Endothelial cell (in vitro differentiated cells): ENCODE measurements around the gene GHRL. TPM values are rescaled to one million over a fixed set of nuclear protein-coding genes. Genes with fewer than 3 reads are reported as not detected.
A peak's percentile ranks its signal among the peaks of the same experiment; 100 is the strongest.
"Not testable (repeated sequence)": the region's sequence is repeated elsewhere in the genome, so short reads cannot be mapped to it uniquely, and the experiment has no call there.

Experiments
- DNase-seq: peaks from one replicate; pipeline ENCODE4 v3.0.0; 2021; ENCODE audit warnings: low spot score
- H3K27ac Mint-ChIP-seq: one replicate; pipeline ENCODE4 v1.8.0; 2021; ENCODE audit warnings: mixed read lengths, inconsistent platforms; ENCODE audit not compliant: unreplicated experiment
- H3K27me3 Mint-ChIP-seq: one replicate; pipeline ENCODE4 v1.8.0; 2021; ENCODE audit warnings: mild to moderate bottlenecking, moderate library complexity, mixed read lengths, inconsistent platforms; ENCODE audit not compliant: unreplicated experiment
- H3K36me3 Mint-ChIP-seq: one replicate; pipeline ENCODE4 v1.8.0; 2021; ENCODE audit warnings: mild to moderate bottlenecking, low read depth, mixed read lengths, inconsistent platforms; ENCODE audit not compliant: unreplicated experiment
- H3K4me1 Mint-ChIP-seq: one replicate; pipeline ENCODE4 v1.8.0; 2021; ENCODE audit warnings: mild to moderate bottlenecking, mixed read lengths, inconsistent platforms; ENCODE audit not compliant: unreplicated experiment
- H3K4me3 Mint-ChIP-seq: one replicate; pipeline ENCODE4 v1.8.0; 2021; ENCODE audit warnings: mild to moderate bottlenecking, mixed read lengths, inconsistent platforms; ENCODE audit not compliant: unreplicated experiment
- H3K9me3 Mint-ChIP-seq: one replicate; pipeline ENCODE4 v1.8.0; 2021; ENCODE audit warnings: mixed read lengths, inconsistent platforms; ENCODE audit not compliant: unreplicated experiment
- CTCF ChIP-seq: fragments of 200-600 bp; sonication (generic); IDR thresholded peaks from one replicate; pipeline ENCODE4 v1.5.0; 2021; ENCODE audit warnings: antibody characterized with exemption; ENCODE audit not compliant: unreplicated experiment
- total RNA-seq: library from RNA; stranded (reverse); fragmentation: NEBNext Ultra II Directional; extraction: Animal tissue kit (Norgen Biotek cat#: 25700); gene quantifications from one replicate; pipeline ENCODE4 v1.2.1, GENCODE V29; 2021; ENCODE audit not compliant: unreplicated experiment

The GHRL gene
- total RNA-seq, 1 donor from 2014 or later: 0.62 TPM

- no peak for TF ChIP-seq CTCF
- Mint-ChIP-seq H3K27ac (peak overlapping the region; percentile 52), H3K9me3 (no peaks in the 10 kb centered on the region), H3K36me3 (peaks cover 82% of the 10 kb centered on the region), H3K27me3 (peaks cover 4% of the 10 kb centered on the region), H3K4me3 (peak overlapping the region; percentile 23), H3K4me1 (peaks cover 45% of the 10 kb centered on the region)
- DNase-seq: no peak
Observed at GRCh38 chr3:10303785-10304184, 11.0 kb upstream of the GHRL start.

- no peak for DNase-seq
- H3K4me3 Mint-ChIP-seq: peak overlapping the region; percentile 23
- H3K36me3 Mint-ChIP-seq: peaks cover 80% of the 10 kb centered on the region
- peak overlapping the region; percentile 52 for H3K27ac Mint-ChIP-seq
- no peaks in the 10 kb centered on the region for H3K9me3 Mint-ChIP-seq
- H3K27me3 Mint-ChIP-seq: peaks cover 4% of the 10 kb centered on the region
- no peak for TF ChIP-seq CTCF
- peaks cover 40% of the 10 kb centered on the region for H3K4me1 Mint-ChIP-seq
Observed at GRCh38 chr3:10303105-10303504, 10.4 kb upstream of the GHRL start.

GRCh38 chr3:10300087-10300486 lies 7.3 kb upstream of the GHRL start:
- no peak for DNase-seq
- Mint-ChIP-seq H3K4me3 (no peak overlapping the region), H3K27me3 (peaks cover 4% of the 10 kb centered on the region), H3K27ac (peak overlapping the region; percentile 42), H3K9me3 (no peaks in the 10 kb centered on the region), H3K36me3 (peaks cover 57% of the 10 kb centered on the region), H3K4me1 (peaks cover 22% of the 10 kb centered on the region)
- no peak for TF ChIP-seq CTCF

- DNase-seq: no peak
- H3K4me3 Mint-ChIP-seq: peak overlapping the region; percentile 73
- no peaks in the 10 kb centered on the region for H3K9me3 Mint-ChIP-seq
- peaks cover 22% of the 10 kb centered on the region for H3K4me1 Mint-ChIP-seq
- H3K36me3 Mint-ChIP-seq: peaks cover 53% of the 10 kb centered on the region
- no peak for TF ChIP-seq CTCF
- H3K27ac Mint-ChIP-seq: peak overlapping the region; percentile 42
- H3K27me3 Mint-ChIP-seq: peaks cover 4% of the 10 kb centered on the region
Observed at GRCh38 chr3:10299679-10300078, 6.9 kb upstream of the GHRL start.

GRCh38 chr3:10299175-10299574 lies 6.4 kb upstream of the GHRL start:
- Mint-ChIP-seq H3K27me3 (peaks cover 4% of the 10 kb centered on the region), H3K4me1 (peaks cover 22% of the 10 kb centered on the region), H3K27ac (peak overlapping the region; percentile 42), H3K36me3 (peaks cover 53% of the 10 kb centered on the region), H3K4me3 (peak overlapping the region; percentile 73), H3K9me3 (no peaks in the 10 kb centered on the region)
- TF ChIP-seq CTCF: no peak
- no peak for DNase-seq

GRCh38 chr3:10298064-10298463 lies 5.3 kb upstream of the GHRL start:
- not testable (repeated sequence) for H3K27ac Mint-ChIP-seq, H3K9me3 Mint-ChIP-seq, H3K27me3 Mint-ChIP-seq, H3K4me3 Mint-ChIP-seq, DNase-seq
- H3K4me1 Mint-ChIP-seq: peaks cover 22% of the 10 kb centered on the region
- peaks cover 45% of the 10 kb centered on the region for H3K36me3 Mint-ChIP-seq
